Ishikawa (cell line): Measurements from ENCODE around the gene CNNM2.

Experiments
- CREB1 ChIP-seq: IDR thresholded peaks from 2 replicates; pipeline ENCODE4 v1.6.1; 2012; ENCODE audit warnings: low read depth
- EGR1 ChIP-seq: IDR thresholded peaks from 2 replicates; pipeline ENCODE4 v1.6.1; 2012
- EP300 ChIP-seq: IDR thresholded peaks from 2 replicates; pipeline ENCODE4 v1.6.1; 2012; ENCODE audit warnings: borderline replicate concordance
- FOXM1 ChIP-seq: IDR thresholded peaks from 2 replicates; pipeline ENCODE4 v1.6.1; 2012; ENCODE audit warnings: low read depth, borderline replicate concordance
- MAX ChIP-seq: IDR thresholded peaks from 2 replicates; pipeline ENCODE4 v1.6.1; 2012
- NFIC ChIP-seq: IDR thresholded peaks from 2 replicates; pipeline ENCODE4 v1.6.1; 2012
- RAD21 ChIP-seq: IDR thresholded peaks from 2 replicates; pipeline ENCODE4 v1.6.1; 2012; ENCODE audit warnings: low read depth
- REST ChIP-seq: IDR thresholded peaks from 2 replicates; pipeline ENCODE4 v1.6.1; 2012; ENCODE audit warnings: low read depth, mild to moderate bottlenecking
- TAF1 ChIP-seq: IDR thresholded peaks from 2 replicates; pipeline ENCODE4 v1.6.1; 2012; ENCODE audit warnings: low read depth, mild to moderate bottlenecking
- YY1 ChIP-seq: IDR thresholded peaks from 2 replicates; pipeline ENCODE4 v1.6.1; 2012; ENCODE audit warnings: low read depth
- ZBTB7A ChIP-seq: IDR thresholded peaks from 2 replicates; pipeline ENCODE4 v1.6.1; 2012; ENCODE audit warnings: low read depth

- TF ChIP-seq CREB1 (no peak), TAF1 (no peak), RAD21 (no peak), EP300 (no peak), FOXM1 (no peak), EGR1 (no peak), NFIC (no peak), REST (no peak), YY1 (no peak), MAX (no peak), ZBTB7A (no peak)
Observed at GRCh38 chr10:102931643-102932042, 13.5 kb downstream of the CNNM2 start.
